ENCODE results near the gene MRPS12.
A peak's percentile ranks its signal among the peaks of the same experiment; 100 is the strongest.

Gene MRPS12

DNA sequence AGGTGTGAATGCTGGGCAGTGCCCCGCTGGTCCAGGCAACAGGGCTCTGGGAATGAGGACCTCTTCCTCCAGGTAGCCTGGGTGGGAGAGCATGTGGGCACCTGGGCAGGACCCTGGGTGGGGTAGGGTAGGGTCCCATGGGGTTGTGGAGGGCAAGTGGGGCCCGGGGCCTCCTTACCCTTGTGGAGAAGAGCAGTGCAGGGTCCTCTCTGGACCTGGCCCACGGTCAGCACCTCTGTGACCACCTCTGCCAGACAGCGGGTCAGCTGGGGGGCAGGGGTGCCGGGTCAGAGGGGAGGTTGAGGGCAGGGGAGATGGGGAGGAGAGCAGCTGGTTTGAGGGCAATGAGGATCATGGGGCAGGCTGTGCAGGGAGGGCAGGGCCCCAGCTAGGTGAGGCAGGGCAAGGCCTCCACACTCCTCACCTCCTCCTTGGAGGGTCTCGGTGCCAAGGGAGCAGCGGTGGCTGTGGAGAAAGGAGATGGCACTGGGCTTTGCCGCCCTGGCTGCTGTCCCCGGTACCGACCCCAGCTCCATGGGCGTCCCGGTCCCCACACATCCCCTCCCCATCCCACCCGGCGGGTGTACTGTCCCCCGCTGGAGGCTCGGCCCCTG, 19.2 kb upstream of the MRPS12 start:
- no peak for DNase-seq (ENCODE audit: low read depth)

DNA sequence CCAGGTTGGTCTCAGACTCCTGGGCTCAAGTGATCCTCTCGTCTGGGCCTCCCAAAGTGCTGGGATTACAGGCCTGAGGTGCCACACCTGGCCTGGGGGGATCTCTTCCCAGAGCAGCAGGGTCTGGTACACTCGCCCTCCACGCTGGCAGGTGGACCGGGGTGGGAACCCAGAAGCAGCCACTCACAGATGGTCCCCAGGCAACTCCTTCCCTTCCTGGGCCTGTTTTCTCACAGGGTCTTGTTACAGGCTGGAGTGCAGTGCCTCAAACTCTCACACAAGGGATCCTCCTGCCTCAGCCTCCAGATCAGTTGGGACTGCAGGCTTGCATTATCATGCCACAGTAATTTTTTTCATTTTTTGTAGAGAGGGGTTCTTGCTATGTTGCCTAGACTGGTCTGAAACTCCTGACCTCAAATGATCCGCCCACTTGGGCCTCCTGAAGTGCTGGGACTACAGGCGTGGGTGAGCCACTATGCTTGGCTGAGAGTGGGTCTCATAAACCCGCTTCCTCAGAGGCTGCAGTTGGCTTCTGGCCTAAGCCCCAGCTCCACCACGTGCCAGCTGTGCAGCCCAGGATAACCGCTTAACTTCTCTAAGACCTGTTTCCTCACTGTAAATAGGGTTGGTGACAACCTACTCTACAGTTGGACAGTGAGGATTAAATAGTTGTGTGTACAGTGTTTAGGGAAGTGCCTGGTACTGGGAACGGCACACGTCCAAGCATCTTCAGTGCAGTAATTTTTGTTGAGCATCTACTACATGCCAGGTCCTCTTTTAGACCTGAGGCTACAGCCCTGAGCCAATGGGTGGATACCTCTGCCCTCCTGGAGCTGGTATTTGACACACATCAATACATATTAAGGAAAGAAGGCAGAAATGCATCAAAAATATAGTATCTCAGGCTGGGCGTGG, 17.9 kb upstream of the MRPS12 start:
- peak; percentile 13 for DNase-seq (ENCODE audit: low read depth)

DNA sequence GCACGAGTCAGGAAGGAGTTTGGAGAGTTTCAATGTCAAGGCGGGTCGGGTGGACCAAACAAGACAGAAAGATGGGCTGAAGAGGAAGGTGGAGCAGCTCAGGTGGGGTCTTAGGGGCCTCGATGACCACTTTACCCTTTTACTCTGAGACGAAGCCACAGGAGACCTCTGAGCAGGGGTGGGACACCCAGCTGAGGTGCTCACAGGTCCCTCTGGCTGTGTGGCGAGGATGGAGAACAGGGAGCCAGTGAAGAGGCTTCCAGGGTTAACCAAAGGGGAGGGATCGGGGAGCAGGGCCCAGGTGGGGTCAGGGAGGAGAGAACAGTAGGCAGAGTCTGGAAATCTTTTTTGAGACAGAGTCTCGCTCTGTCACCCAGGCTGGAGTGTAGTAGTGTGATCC, 16.8 kb upstream of the MRPS12 start:
- DNase-seq (ENCODE audit: low read depth) = no peak

DNA sequence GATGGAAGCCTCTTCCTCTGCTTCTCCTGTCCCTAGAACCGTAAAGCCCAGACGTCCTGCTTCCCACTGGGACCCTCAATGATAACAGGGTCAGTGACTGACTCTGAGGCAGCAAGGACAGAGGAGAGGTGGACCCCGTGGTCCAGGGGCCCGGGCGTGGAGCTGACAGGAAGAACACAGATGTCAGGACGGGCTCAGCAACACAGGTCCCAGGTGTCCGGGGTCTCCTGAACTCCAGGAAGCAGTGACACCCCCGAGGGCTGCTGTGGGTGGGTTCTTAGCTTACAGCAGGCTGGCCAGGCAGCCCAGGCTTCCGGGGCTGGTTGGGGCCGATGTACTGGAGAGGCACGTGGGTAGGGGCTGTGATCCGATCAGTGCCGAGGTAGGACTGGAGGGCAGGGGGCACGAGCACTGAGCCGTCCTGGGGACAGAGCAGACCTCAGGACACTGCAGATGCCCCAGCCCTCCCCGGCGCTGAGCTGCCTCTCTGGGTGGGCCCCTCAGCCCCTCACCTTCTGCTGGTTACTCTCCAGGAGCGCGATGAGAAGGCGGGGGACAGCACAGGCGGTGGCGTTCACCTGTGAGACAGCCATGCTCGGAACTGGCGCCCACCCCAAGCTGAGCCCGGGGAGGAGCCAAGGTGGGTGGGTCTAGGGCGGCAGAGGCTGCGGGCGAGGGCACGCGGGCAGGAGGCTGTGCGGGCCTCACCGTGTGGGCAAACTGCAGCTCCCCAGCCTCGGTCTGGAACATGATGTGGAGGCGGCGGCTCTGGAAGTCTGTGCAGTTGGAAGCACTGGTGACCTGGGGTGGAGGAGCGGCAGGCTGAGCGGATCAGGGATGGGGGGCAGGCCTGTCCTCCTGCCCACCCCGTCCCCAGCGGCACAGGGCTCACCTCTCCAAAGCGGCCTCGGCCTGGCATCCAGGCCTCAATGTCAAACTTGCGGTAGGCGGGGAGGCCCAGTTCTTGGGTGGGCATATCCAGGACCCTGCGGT, 15.1 kb upstream of the MRPS12 start:
- no peak for DNase-seq (ENCODE audit: low read depth)

DNA sequence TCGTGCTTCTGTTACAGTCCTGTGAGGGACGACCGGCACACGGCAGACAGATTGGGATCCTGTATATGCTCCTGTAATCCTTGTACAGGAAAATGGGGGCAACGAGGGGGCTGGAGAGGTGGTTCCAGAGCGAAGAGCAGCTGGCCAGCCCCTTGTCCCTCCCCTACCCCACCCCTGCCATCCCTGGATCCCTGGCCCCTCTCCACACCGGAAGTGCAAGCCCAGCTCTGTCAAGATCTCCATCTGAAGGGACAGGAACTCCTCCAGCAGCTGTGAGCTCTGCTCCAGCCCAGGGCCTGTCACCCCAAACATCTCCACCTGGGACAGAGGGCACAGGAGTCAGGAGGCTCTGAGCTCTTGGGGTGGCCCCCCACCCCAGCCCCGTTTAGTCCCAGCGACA, 13.2 kb upstream of the MRPS12 start:
- DNase-seq (ENCODE audit: low read depth) = no peak

DNA sequence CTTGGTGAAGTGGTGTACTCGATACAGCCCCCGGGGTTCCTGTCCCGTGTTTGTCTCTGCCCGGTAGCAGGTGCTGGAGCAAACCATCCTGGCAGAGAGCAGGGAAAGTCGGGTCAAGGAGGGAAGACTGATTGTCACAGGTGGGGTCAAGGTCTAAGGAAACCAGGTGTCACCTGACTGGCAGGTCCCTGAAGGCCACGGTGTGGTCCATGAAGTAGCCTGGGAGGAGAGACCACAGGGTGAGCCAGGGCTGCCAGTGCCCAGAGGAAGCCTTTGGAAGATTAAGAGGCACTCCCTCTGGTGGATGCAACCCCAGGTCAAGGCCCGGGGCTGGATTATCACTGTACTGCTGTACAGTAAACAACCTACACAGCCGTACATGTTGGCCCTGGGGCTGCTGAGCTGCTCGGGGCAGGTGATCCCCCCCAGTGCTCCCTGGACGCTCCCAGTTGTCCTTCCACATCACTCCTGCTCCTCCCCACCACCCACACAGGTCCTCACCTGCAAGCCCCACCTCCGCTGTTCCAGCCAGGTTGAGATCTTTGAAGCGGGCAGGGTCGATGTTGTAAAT, 12.7 kb upstream of the MRPS12 start:
- peak; percentile 42 for DNase-seq (ENCODE audit: low read depth)

DNA sequence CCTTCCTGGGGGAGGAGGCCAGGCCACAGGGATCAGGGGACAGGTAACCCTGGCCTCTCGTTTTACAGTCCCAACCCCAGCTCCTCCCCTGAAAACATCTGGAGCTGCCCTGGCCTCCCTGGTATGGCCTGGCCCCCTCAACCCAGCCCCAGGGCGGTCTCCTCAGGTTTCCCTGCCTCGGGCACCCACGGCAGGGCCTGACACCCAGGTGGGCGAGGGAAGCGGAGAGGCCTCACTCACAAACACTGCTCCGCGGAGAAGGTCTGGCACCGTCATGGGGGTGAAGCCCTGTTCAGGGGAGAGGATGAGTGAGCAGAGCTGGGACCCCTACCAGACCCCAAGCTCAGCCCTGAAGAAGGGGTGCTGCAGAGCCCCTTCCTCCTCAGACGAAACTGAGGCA, 12.2 kb upstream of the MRPS12 start:
- DNase-seq (ENCODE audit: low read depth) = no peak

DNA sequence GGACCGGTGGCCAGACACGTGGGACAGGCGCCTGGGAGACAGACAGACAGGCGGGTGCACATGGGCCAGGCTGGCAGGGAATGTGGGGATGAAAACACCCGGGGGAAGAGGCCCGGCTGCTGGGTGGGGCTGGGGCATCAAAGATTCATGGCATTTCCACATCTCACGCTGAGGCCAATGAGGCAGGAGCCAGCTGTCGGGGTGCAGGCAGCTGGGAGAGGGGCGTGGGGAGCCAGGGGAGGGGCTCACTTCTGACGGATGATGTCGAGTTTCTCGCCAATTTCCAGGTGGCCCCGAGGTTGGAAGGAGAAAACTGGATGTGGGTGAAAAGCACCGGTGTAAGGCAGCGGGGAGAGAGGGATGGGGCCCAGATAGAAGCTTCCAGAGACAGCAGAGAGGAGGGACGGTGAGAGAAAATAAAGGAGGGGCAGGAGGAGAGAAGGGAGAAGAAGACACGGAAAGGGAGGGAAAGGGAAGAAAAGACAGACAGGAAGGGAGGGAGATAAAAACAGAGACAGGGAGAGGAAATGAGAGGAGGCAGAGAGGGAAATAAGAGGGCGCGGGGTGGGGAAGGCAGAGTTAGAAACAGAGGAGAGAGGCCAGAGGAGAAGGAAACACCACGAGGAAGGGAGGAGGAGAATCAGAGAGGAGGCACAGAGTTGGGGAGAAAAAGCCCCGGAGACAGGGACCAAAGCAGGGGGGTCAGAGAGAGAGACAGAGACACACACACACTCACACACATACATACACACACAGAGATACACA, 10.7 kb upstream of the MRPS12 start:
- DNase-seq (ENCODE audit: low read depth) = no peak

DNA sequence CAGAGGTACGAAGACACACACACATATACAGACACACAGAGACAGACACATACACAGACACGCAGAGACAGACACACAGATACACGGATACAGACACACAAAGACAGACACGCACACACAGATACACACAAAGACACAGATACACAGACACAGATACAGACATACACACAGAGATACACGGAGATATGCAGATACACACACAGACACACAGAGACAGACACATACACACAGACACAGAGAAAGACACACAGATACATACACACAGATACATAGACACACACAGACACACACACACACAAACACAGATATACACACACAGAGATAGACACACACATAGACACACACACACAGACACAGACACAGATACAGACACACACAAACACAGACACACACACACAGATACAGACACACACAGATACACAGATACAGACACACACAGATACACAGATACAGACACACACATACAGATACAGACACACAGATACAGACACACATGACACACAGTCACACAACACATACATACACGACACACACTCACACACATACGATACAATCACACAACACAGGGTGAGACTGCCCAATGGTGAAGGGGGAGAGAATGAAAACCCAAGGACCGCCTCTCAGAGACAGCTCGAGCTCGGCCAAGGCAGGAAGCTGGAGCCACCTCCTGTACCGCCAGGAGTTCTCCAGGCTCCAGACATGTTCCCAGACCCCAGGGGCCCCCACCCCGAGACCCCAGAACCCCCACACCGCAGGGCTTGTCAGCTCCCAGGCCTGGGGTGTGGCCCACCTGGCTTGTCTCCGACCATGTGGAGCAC, 9.9 kb upstream of the MRPS12 start:
- DNase-seq (ENCODE audit: low read depth) = no peak

DNA sequence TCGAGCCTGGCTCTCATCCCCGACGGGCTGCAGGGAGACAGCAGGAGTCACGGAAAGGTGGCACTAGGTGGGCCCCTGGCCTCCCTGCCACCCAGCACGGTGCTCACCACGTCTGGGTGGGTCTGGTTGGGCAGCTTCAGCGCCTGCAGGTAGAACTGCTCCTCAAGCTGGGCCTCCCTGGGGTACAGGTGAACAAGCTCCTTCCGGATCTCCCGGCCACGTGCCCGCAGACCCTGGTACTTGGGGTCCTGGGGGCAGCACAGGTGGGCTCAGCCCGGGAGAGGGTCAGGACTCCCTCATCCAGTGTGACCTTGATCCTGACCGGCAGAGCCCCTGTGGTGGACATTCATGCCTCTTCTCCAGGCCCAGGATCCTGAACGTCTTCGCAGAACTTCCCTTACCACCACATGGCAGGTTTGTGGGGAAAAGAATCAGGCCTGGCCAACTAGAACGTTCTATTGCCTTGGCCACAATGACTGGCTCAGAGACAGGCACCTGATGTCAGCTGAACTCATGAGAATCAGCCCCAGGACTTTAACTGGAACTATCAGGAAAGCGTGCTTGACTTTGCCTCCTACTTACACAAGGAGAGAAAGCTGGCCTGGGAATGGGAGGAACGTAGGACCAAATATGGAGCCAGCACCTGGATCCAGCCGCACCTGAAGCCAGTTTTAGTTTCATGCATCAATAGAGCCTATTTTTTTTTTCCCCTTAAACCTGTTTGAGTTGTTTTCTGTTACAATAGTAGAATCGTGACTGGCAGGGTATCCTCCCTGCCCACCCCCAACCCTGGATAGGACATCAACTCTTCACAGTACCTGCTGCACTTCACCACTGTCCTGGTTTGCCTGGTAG, 9.1 kb upstream of the MRPS12 start:
- no peak for DNase-seq (ENCODE audit: low read depth)

DNA sequence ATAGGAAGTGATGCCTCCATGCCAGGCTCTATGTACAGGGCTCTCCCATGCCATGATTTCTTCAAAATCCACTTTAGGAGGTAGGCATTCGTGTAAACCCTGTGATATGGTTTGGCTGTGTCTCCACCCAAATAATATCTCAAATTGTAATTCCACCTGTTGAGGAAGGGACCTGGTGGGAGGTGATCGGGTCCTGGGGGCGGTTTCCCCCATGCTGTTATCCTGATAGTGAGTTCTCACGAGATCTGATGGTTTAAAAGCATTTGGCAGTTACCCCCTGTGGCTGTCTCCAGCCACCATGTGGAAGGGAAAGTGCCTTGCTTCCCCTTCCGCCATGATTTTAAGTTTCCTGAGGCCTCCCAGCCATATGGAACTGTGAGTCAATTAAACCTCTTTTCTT, 8.3 kb upstream of the MRPS12 start:
- DNase-seq (ENCODE audit: low read depth) = no peak

DNA sequence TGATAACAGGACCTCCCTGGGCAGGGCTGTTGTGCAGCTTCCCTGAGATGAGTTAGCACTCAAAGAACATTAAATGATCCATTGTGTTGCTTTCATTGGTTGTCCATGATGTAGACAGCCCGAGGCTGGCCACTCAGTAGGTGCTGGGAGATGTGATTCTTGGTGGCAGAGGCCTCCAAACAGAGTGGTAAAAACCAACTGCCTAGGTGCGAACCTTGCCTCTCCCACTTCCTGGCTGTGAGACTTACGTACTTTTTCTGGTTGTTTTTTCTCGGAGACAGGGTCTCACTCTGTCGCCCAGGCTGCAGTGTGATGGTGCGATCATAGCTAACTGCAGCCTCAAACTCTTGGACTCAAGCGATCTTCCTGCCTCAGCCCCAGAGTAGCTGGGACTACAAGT, 6.4 kb upstream of the MRPS12 start:
- DNase-seq (ENCODE audit: low read depth) = no peak

DNA sequence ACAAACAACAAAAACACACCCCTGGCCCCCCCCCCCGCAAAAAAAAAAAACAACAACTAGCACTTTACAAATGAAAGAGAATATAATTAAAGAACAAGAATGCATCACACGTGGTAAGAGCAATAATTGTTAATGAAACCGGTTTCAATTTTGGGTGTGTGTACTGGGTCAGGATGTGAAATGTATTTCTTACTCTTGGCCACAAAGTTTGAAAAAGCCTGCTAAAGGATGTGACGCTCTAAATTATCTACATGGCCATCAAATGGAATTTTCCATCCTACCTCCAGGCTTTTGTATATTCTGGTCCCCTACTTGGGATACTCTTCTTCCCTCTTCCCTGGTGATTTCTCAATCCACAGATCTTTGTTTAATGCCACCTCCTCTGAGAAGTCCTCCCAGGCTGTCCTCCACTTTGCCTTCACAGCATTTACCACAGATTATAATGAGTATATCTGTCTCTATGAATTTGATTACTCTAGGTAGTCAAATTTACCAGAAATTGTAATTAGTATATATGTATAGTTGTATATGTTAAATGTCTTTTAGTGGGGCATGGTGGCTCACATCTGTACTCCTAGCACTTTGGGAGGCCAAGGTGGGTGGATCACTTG, 2.2 kb upstream of the MRPS12 start:
- no peak for DNase-seq (ENCODE audit: low read depth)

DNA sequence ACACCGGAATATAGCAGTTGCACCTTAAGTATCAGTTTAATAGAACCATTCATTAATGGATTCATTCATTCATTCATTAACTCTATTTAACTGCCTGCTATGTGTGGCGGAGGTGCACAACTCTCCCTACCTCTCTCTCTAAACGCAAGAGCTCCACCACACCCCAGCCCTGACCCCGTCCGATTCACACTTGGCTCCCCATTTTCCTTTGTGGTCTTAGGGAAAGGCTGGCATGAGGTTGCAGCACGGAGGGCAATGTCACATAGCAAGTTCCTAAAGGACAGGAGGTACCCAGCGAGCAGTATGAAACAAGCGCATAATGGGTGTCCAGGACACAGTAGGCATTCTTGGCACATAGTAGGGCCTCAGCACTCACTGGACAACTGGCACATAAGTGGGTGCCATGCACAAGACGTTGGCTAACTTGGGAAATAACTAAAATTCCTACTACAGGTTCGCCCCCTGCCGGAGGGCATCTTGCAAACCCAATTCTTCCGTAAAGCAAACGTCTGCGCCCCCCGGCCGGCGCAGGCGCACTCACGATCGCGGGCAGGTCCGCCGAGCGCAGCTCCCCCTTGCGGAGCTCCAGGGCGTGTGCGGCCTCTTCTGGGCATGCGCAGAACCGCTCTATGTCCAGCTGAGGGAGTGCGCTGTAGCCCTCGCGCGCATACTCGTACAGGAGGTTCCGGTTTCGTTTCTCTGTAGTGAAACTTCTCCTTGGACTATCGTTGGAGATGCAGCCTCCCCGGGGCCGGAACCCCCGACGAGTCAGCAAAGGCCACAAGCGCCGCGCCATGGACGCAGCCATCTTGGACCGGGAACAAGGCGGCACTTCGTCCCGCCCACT, 592 bp upstream of the MRPS12 start, which contains the start of gene SARS2:
Gene SARS2 (minus strand): TSS at position 835 of the 847 bp plus-strand sequence. CDS start 27 bp downstream, at position 808.
- DNase-seq (ENCODE audit: low read depth) = peak; percentile 89

DNA sequence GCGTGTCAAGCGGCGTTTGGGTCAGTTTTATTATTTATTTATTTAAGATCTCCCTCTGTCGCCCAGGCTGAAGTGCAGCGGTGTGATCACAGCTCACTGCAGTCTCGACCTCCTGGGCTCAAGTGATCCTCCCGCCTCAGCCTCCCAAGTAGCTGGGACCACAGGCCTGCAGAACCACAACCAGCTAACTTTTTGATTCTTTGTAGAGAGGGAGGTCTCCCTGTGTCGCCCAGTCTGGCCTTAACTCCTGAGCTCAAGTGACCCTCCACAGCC, 713 bp downstream of the MRPS12 start:
- no peak for DNase-seq (ENCODE audit: low read depth)

DNA sequence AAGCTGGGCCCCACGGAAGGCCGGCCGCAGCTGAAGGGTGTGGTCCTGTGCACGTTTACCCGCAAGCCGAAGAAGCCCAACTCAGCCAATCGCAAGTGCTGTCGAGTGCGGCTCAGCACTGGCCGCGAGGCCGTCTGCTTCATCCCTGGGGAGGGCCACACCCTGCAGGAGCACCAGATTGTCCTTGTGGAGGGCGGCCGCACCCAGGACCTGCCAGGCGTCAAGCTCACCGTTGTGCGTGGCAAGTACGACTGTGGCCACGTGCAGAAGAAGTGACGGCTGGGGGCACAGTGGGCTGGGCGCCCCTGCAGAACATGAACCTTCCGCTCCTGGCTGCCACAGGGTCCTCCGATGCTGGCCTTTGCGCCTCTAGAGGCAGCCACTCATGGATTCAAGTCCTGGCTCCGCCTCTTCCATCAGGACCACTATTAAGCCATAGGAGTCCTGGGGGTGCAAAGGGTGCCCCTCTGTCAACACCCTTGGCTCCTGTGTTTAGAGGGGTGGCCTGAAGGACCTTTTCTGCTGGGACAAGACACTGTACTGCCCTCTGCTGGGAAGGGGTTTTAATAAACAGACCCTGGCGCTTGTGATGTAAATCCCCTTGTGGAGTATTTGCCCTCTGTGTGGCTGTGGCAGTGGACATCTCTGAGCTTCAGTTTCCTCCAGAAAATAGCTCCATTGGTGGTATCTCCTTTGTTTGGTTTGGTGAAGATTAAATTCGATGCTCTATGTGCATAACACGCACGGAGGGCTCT, 1.9 kb downstream of the MRPS12 start:
- DNase-seq (ENCODE audit: low read depth) = peak; percentile 52

DNA sequence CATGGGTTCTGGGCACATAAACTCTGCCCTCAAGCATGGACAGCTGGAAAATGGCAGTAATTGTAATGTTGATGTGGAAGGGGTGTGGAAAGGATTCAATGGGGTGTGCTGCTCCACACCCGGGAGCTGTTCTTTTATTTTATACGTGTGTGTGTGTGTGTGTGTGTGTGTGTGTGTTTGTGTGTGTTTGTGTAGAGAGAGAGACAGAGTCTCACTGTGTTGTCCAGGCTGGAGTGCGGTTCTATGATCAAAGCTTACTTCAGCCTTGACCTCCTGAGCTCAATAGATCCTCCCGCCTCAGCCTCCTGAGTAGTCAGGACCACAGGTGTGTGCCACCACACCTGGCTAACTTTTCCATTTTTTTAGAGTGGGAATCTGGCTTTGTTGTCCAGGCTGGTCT, 2.8 kb downstream of the MRPS12 start:
- DNase-seq (ENCODE audit: low read depth) = no peak

All from amniotic epithelial cell (primary cell).